Panc1 (cell line): ENCODE data around the gene RARB. TPM values are rescaled to one million over a fixed set of nuclear protein-coding genes. Genes with fewer than 3 reads are reported as not detected.

Experiments used
- ATAC-seq: fragments of 200-7000 bp; cut with Tn5 transposase; 2 replicates; pipeline ENCODE4 v1.9.1; 2020; ENCODE audit warnings: mild to moderate bottlenecking, moderate library complexity
- BruUV-seq: library from RNA; stranded (reverse); fragments of 400-500 nt; replicated peaks from 2 replicates; lab custom pipeline; 2021; lab: Mats Ljungman, UMichigan
- CTCF ChIA-PET: fragments of 300-600 bp; sonication (Branson Sonifier 250); formaldehyde crosslinking; loops from one replicate; lab custom pipeline; 2022; ENCODE audit warnings: antibody characterized with exemption; lab: Charles Lee
- POLR2A ChIA-PET: fragments of 300-600 bp; sonication (Branson Sonifier 250); formaldehyde crosslinking; loops from one replicate; lab custom pipeline; 2022; ENCODE audit warnings: antibody characterized with exemption; lab: Charles Lee
- DNase-seq: peaks from one replicate; pipeline ENCODE4 v3.0.0-alpha.2; 2010; ENCODE audit warnings: low read depth, low spot score
- H3K27ac ChIP-seq: 2 replicates; pipeline ENCODE4 v1.5.1; 2011; ENCODE audit warnings: mild to moderate bottlenecking, low read length, inconsistent platforms
- H3K27me3 ChIP-seq: fragments of 200-500 bp; sonication (Bioruptor generic); 2 replicates; pipeline ENCODE4 v1.6.0; 2014; ENCODE audit warnings: low read length, inconsistent platforms; ENCODE audit not compliant: control insufficient read depth, insufficient read depth
- H3K36me3 ChIP-seq: fragments of 200-500 bp; sonication (Bioruptor generic); 2 replicates; pipeline ENCODE4 v1.5.1; 2014; ENCODE audit warnings: inconsistent platforms, mild to moderate bottlenecking, low read length, moderate library complexity; ENCODE audit not compliant: control insufficient read depth, insufficient read depth
- H3K4me1 ChIP-seq: 2 replicates; pipeline ENCODE4 v1.5.1; 2011; ENCODE audit warnings: inconsistent platforms, mild to moderate bottlenecking, low read length, moderate library complexity; ENCODE audit not compliant: control insufficient read depth, insufficient read depth
- H3K4me3 ChIP-seq, 2 experiments: 2 replicates each; pipeline ENCODE4 v1.5.1; 2011 to 2012; ENCODE audit warnings: low read depth in 2 of 2, low read length in 2 of 2, mild to moderate bottlenecking in 2 of 2, inconsistent platforms in 1 of 2, moderate library complexity in 1 of 2
- H3K9me3 ChIP-seq: fragments of 200-500 bp; sonication (Bioruptor generic); 2 replicates; pipeline ENCODE4 v1.5.1; 2014; ENCODE audit warnings: low read depth, mild to moderate bottlenecking, inconsistent platforms, low read length, moderate library complexity; ENCODE audit not compliant: control insufficient read depth, insufficient read depth
- POLR2AphosphoS5 ChIP-seq: IDR thresholded peaks from 2 replicates; pipeline ENCODE4 v1.6.1; 2012; ENCODE audit warnings: mild to moderate bottlenecking, low read depth, low read length, moderate library complexity
- SIN3A ChIP-seq: IDR thresholded peaks from 2 replicates; pipeline ENCODE4 v1.6.1; 2012; ENCODE audit warnings: low read depth, mild to moderate bottlenecking, low read length, moderate library complexity, borderline replicate concordance; ENCODE audit not compliant: insufficient read depth
- TCF7L2 ChIP-seq: IDR thresholded peaks from 2 replicates; pipeline ENCODE4 v1.6.1; 2011; ENCODE audit warnings: mild to moderate bottlenecking, low read depth, low read length, inconsistent platforms
- in situ Hi-C: cut with HindIII; loops from 2 replicates; pipeline ENCODE4 v1.10.0; 2016; ENCODE audit warnings: low sequenced_read_pairs, low pct_unique_long_range_greater_than_20kb
- intact Hi-C: fragments of 100-400 bp; cut with micrococcal nuclease; formaldehyde crosslinking; loops from one replicate; pipeline ENCODE4 v1.10.0; 2022; ENCODE audit not compliant: unreplicated experiment
- total RNA-seq: library from RNA; stranded (reverse); gene quantifications from one replicate; pipeline ENCODE4 v1.2.1, GENCODE V29; 2021; ENCODE audit not compliant: unreplicated experiment
- TF ChIP-seq, protein P1 (sequence below): fragments of 450-650 bp; IDR thresholded peaks from 2 replicates; pipeline ENCODE4 v1.5.1; 2017; ENCODE audit warnings: mild to moderate bottlenecking
- TF ChIP-seq, protein P2 (sequence below), 2 experiments: IDR thresholded peaks; 2 replicates each; pipeline ENCODE4 v1.6.1; 2011 to 2012; ENCODE audit warnings: low read depth in 2 of 2, control low read depth in 1 of 2, low read length in 1 of 2, mild to moderate bottlenecking in 1 of 2, moderate library complexity in 1 of 2; ENCODE audit not compliant: insufficient read depth in 1 of 2

The RARB gene
- total RNA-seq, 1 experiment from 2014 or later = not detected

DNA sequence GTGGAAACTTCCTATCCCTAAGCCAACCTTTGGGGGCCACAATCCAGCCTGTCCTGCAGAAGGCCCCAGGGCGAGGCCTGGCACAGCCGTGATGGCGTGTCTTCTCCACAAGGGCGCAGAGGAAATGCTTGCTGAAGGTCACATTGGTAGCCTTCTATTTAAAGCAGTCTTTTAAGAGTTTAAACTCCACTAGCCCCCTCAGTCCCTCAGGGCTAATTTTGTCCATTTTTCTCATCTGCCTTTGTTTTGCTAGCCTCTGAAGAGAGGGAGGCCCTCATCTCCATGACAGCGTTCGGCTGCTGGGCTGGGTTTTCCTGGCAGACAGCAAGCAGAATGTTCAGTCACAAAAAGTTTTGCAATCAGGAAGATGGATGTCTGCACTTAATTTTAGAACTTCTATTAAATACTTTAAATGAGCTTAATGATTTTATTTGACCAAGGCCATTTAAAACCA lies 40.8 kb downstream of the RARB start:
- BruUV-seq = no TSS peak
- CTCF ChIA-PET = no interaction called here

DNA sequence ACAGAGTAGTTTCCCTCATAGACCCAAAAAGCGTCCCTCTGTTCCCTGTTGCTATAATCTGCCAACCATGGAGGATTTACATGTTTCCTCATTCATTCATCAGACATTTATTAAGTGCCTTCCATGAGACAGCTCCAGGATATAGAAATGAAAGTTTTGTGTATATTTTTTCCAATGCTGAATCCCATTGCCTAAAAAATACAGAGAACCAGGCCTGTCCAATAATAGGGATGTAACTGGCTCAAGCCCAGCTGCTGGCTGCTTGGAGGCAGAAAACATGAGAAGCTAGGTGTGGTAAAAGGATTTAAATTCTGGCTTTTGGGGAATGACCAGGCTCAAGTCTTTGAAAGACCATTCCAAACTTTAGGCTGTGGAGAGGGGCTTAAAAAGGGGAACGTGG lies 41.5 kb downstream of the RARB start:
- H3K4me1 ChIP-seq = no peaks in the 10 kb centered on the region
- H3K9me3 ChIP-seq = no peaks in the 10 kb centered on the region
- TF ChIP-seq, protein P1, sequence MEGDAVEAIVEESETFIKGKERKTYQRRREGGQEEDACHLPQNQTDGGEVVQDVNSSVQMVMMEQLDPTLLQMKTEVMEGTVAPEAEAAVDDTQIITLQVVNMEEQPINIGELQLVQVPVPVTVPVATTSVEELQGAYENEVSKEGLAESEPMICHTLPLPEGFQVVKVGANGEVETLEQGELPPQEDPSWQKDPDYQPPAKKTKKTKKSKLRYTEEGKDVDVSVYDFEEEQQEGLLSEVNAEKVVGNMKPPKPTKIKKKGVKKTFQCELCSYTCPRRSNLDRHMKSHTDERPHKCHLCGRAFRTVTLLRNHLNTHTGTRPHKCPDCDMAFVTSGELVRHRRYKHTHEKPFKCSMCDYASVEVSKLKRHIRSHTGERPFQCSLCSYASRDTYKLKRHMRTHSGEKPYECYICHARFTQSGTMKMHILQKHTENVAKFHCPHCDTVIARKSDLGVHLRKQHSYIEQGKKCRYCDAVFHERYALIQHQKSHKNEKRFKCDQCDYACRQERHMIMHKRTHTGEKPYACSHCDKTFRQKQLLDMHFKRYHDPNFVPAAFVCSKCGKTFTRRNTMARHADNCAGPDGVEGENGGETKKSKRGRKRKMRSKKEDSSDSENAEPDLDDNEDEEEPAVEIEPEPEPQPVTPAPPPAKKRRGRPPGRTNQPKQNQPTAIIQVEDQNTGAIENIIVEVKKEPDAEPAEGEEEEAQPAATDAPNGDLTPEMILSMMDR = no peak
- TF ChIP-seq SIN3A = no peak
- no peak for TF ChIP-seq TCF7L2
- TF ChIP-seq POLR2AphosphoS5 = no peak
- TF ChIP-seq, protein P2, sequence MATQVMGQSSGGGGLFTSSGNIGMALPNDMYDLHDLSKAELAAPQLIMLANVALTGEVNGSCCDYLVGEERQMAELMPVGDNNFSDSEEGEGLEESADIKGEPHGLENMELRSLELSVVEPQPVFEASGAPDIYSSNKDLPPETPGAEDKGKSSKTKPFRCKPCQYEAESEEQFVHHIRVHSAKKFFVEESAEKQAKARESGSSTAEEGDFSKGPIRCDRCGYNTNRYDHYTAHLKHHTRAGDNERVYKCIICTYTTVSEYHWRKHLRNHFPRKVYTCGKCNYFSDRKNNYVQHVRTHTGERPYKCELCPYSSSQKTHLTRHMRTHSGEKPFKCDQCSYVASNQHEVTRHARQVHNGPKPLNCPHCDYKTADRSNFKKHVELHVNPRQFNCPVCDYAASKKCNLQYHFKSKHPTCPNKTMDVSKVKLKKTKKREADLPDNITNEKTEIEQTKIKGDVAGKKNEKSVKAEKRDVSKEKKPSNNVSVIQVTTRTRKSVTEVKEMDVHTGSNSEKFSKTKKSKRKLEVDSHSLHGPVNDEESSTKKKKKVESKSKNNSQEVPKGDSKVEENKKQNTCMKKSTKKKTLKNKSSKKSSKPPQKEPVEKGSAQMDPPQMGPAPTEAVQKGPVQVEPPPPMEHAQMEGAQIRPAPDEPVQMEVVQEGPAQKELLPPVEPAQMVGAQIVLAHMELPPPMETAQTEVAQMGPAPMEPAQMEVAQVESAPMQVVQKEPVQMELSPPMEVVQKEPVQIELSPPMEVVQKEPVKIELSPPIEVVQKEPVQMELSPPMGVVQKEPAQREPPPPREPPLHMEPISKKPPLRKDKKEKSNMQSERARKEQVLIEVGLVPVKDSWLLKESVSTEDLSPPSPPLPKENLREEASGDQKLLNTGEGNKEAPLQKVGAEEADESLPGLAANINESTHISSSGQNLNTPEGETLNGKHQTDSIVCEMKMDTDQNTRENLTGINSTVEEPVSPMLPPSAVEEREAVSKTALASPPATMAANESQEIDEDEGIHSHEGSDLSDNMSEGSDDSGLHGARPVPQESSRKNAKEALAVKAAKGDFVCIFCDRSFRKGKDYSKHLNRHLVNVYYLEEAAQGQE (IDR thresholded peaks at IDR 0.05; ENCODE audit: insufficient read depth in 1 of 2, low read depth in 2 of 2, low read length in 1 of 2) = no peak
- intact Hi-C loops (no loop called here), in situ Hi-C loops (no loop called here)
- DNase-seq (no peak), ATAC-seq (no peak)
- H3K27ac ChIP-seq = no peak overlapping the region
- H3K27me3 ChIP-seq = no peaks in the 10 kb centered on the region
- ChIA-PET CTCF (no interaction called here), POLR2A (no interaction called here)
- no peaks in the 10 kb centered on the region for H3K36me3 ChIP-seq
- H3K4me3 ChIP-seq = no peak overlapping the region
- BruUV-seq = no TSS peak

More for the DNA sequence above, 40.8 kb downstream of the RARB start:
- no peak for DNase-seq
- in situ Hi-C loops = no loop called here
- intact Hi-C loops = no loop called here
- Histone ChIP-seq H3K4me1 (no peaks in the 10 kb centered on the region), H3K27me3 (no peaks in the 10 kb centered on the region), H3K4me3 (no peak overlapping the region), H3K27ac (no peak overlapping the region), H3K36me3 (no peaks in the 10 kb centered on the region), H3K9me3 (no peaks in the 10 kb centered on the region)
- ATAC-seq = no peak
- TF ChIP-seq, protein P2 (IDR thresholded peaks at IDR 0.05; ENCODE audit: insufficient read depth in 1 of 2, low read depth in 2 of 2, low read length in 1 of 2) = no peak
- TF ChIP-seq, protein P1 = no peak
- TF ChIP-seq POLR2AphosphoS5 = no peak
- TF ChIP-seq SIN3A = no peak
- TF ChIP-seq TCF7L2 = no peak
- POLR2A ChIA-PET = no interaction called here
